Panc1 (cell line): ENCODE data around the gene THAP3.

ENCODE experiments used
- CTCF ChIP-seq: fragments of 450-650 bp; IDR thresholded peaks from 2 replicates; pipeline ENCODE4 v1.5.1; 2017; ENCODE audit warnings: mild to moderate bottlenecking
- POLR2AphosphoS5 ChIP-seq: IDR thresholded peaks from 2 replicates; pipeline ENCODE4 v1.6.1; 2012; ENCODE audit warnings: mild to moderate bottlenecking, low read depth, low read length, moderate library complexity
- REST ChIP-seq, 2 experiments: IDR thresholded peaks; 2 replicates each; pipeline ENCODE4 v1.6.1; 2011 to 2012; ENCODE audit warnings: low read depth in 2 of 2, control low read depth in 1 of 2, low read length in 1 of 2, mild to moderate bottlenecking in 1 of 2, moderate library complexity in 1 of 2; ENCODE audit not compliant: insufficient read depth in 1 of 2
- SIN3A ChIP-seq: IDR thresholded peaks from 2 replicates; pipeline ENCODE4 v1.6.1; 2012; ENCODE audit warnings: low read depth, mild to moderate bottlenecking, low read length, moderate library complexity, borderline replicate concordance; ENCODE audit not compliant: insufficient read depth
- TCF7L2 ChIP-seq: IDR thresholded peaks from 2 replicates; pipeline ENCODE4 v1.6.1; 2011; ENCODE audit warnings: mild to moderate bottlenecking, low read depth, low read length, inconsistent platforms

- no peak for TF ChIP-seq CTCF
- no peak for TF ChIP-seq TCF7L2
- TF ChIP-seq POLR2AphosphoS5 = no peak
- TF ChIP-seq REST (IDR thresholded peaks at IDR 0.05; ENCODE audit: insufficient read depth in 1 of 2, low read depth in 2 of 2, low read length in 1 of 2) = no peak
- no peak for TF ChIP-seq SIN3A
Measured at GRCh38 chr1:6625584-6626149, 999 bp downstream of the THAP3 start.
